Activated naive CD8-positive, alpha-beta T cell treated with anti-CD3 and anti-CD28 coated beads, Interleukin-2, amount 50 U/mL, for 16 hours (primary cell): ENCODE data around the gene NUDT8.
"Not testable (repeated sequence)": the region's sequence is repeated elsewhere in the genome, so short reads cannot be mapped to it uniquely, and the experiment has no call there.

Experiments
- DNase-seq: peaks from one replicate; pipeline ENCODE4 v3.0.0-alpha.2; 2020; ENCODE audit warnings: low read depth, low spot score

Gene NUDT8

GRCh38 chr11:67593565-67593905 lies 36.2 kb downstream of the NUDT8 start:
- DNase-seq, result no peak

GRCh38 chr11:67592880-67593564 lies 36.7 kb downstream of the NUDT8 start:
- no peak for DNase-seq

GRCh38 chr11:67588899-67589415 lies 40.8 kb downstream of the NUDT8 start:
- not testable (repeated sequence) for DNase-seq

- DNase-seq, result no peak
Observed at GRCh38 chr11:67588136-67588503, 41.6 kb downstream of the NUDT8 start.

GRCh38 chr11:67586568-67587250 lies 43.0 kb downstream of the NUDT8 start:
- DNase-seq, result no peak

- no peak for DNase-seq
Observed at GRCh38 chr11:67585911-67586310, 43.8 kb downstream of the NUDT8 start.

GRCh38 chr11:67584881-67585873 lies 44.6 kb downstream of the NUDT8 start:
- DNase-seq, result no peak

- DNase-seq, result no peak
Observed at GRCh38 chr11:67584205-67584880, 45.4 kb downstream of the NUDT8 start.

- DNase-seq, result peak; percentile 72
Observed at GRCh38 chr11:67583247-67584204, 46.2 kb downstream of the NUDT8 start, which contains the start of gene GSTP1. Gene GSTP1, plus strand, starts transcription at chr11:67583812. Its CDS starts 32 bp downstream, at chr11:67583844.

GRCh38 chr11:67582011-67582410 lies 47.7 kb downstream of the NUDT8 start:
- no peak for DNase-seq

GRCh38 chr11:67581469-67581868 lies 48.3 kb downstream of the NUDT8 start:
- DNase-seq, result no peak

- DNase-seq, result no peak
Observed at GRCh38 chr11:67577951-67578350, 51.8 kb downstream of the NUDT8 start.
